Measurements from ENCODE around the gene FAM98C.
A peak's percentile ranks its signal among the peaks of the same experiment; 100 is the strongest.

FAM98C gene

DNA sequence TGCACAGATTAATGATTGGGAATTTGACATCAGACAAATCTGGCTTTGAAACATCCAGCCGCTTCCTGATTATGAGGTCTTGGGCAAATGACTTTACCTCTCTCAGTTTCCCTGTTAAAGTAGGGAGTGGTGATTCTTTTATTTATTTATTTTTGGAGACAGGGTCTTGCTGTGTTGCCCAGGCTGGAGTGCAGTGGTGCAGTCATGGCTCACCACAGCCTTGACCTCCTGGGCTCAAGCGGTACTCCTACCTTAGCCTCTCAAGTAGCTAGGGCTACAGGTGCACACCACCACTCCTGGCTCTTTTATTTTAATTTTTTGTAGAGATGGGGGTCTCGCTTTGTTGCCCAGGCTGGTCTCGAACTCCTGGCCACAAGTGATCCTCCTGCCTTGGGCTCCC is 25.8 kb upstream of the FAM98C start:
- no peak for DNase-seq (ENCODE audit: low read depth in 1 of 2, low spot score in 1 of 2)

GRCh38 chr19:38378866-38379265 is 24.0 kb upstream of the FAM98C start:
- no peak for DNase-seq (ENCODE audit: low read depth in 1 of 2, low spot score in 1 of 2)

- no peak for DNase-seq (ENCODE audit: low read depth in 1 of 2, low spot score in 1 of 2)
These were observed 21.8 kb upstream of the FAM98C start for GRCh38 chr19:38381138-38381537.

DNA sequence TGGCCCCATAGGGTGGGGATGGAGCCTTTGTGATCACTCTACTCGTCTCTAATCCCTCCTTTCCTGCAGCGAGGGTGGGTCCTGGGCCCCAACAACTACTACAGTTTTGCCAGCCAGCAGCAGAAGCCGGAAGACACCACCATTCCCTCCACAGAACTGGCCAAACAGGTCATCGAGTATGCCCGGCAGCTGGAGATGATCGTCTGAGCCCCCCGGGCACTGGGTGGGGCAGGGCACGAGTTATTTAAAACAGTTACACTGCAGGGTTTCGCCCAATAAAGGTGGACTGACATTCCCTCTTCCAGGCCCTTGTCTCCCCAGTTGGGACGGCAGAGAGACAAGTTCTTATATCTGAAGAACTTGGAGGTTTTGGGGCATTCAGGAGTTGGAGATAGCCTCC is 19.7 kb upstream of the FAM98C start:
- no peak for DNase-seq (ENCODE audit: low read depth in 1 of 2, low spot score in 1 of 2)

GRCh38 chr19:38383743-38384142 is 19.1 kb upstream of the FAM98C start:
- no peak for DNase-seq (ENCODE audit: low read depth in 1 of 2, low spot score in 1 of 2)

DNA sequence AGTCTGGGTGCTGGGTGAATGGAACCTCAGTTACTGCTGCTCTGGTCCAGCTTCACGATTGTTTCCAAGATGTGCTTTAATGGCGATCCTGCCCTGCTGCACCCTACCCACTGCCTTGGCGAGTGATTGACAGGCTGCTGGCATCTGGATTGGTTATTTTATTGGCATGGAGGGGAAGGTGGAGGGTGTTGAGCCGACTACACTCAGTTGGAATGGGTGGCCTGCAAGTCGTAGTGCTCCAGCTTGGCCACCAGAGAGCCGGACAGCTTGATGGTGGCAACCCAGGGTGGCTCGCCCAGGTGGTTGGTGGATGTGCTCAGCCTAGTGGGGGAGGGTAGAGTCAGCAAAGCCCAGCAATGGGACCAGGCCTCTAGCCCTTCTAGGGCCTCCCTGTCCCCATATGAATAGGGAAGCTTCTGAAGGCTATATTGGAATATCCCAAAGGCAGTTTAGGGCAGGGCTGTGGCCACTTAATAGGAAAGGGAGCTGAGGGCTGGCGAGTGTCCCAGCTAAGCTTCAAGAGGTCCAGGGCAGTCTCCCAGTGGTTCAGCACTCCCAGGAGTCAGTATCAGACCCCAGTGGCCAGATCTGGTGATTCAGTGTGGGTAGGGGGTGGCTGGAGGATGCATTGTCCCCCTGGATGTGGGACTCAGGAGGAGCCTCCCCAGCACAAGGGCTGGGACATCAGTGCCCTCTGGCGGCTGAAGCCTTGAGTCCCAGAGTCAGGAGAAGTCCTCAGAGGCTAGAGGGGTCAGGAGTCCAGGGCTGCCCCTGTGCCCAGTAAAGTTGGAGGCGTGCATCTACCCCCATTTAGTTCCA is 18.5 kb upstream of the FAM98C start:
- no peak for DNase-seq (ENCODE audit: low read depth in 1 of 2, low spot score in 1 of 2)

GRCh38 chr19:38385057-38385803 is 17.7 kb upstream of the FAM98C start:
- DNase-seq (ENCODE audit: low read depth in 1 of 2, low spot score in 1 of 2), result no peak

- DNase-seq (ENCODE audit: low read depth in 1 of 2, low spot score in 1 of 2), result no peak
These were observed 17.1 kb upstream of the FAM98C start for GRCh38 chr19:38385804-38386257.

- DNase-seq (ENCODE audit: low read depth in 1 of 2, low spot score in 1 of 2), result no peak
These were observed 16.5 kb upstream of the FAM98C start for GRCh38 chr19:38386300-38386970.

GRCh38 chr19:38386971-38387549 is 15.8 kb upstream of the FAM98C start:
- no peak for DNase-seq (ENCODE audit: low read depth in 1 of 2, low spot score in 1 of 2)

DNA sequence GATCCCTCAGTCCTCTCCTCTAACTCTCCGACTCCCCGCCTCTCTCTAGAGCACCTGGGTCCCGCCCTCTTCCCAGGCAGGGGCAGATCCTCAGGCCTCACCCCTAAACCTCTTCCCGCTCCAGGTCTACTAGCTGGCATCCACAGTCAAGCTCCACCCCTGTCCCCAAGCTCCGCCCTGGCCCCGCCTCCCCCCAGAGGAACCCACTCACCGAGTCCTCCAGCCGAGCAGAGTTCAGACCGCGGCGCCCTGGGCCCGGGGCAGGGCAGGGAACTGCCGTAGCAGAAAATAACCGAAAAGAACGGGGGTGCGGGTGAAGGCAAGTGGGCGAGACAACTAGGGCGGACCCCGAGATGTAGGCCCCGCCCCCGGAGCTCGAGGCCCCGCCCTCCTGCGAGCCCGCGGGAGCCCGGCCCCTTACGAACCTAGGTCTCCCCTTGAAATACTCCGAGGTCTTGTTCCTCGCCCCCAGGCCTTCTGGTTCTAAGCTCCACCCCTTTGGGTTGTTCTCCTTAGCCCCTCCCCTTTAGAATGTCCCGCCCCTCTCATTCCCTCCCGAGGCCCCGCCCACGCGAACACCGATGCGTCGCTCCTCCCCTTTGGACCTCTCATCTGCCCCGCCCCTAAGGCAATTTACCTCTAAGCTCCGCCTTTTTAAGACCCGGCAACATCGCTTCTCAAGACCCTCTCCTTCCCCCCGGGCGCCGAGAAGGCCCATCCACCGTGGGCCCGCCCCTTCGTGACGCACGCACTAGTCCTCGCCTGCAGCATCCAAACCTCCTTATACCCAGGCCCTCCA is 15.1 kb upstream of the FAM98C start, which contains the start of gene GGN:
Gene GGN (minus strand): TSS at position 485 of the 799 bp plus-strand sequence. CDS start 773 bp downstream, outside the sequence.
- DNase-seq (ENCODE audit: low read depth in 1 of 2, low spot score in 1 of 2), result peak; percentile 63 to 71

GRCh38 chr19:38388349-38389100 is 14.4 kb upstream of the FAM98C start, which contains the start of gene SPRED3:
SPRED3 (plus strand) TSS chr19:38388697; CDS start chr19:38390303, 1,606 bp downstream.
- no peak for DNase-seq (ENCODE audit: low read depth in 1 of 2, low spot score in 1 of 2)

DNA sequence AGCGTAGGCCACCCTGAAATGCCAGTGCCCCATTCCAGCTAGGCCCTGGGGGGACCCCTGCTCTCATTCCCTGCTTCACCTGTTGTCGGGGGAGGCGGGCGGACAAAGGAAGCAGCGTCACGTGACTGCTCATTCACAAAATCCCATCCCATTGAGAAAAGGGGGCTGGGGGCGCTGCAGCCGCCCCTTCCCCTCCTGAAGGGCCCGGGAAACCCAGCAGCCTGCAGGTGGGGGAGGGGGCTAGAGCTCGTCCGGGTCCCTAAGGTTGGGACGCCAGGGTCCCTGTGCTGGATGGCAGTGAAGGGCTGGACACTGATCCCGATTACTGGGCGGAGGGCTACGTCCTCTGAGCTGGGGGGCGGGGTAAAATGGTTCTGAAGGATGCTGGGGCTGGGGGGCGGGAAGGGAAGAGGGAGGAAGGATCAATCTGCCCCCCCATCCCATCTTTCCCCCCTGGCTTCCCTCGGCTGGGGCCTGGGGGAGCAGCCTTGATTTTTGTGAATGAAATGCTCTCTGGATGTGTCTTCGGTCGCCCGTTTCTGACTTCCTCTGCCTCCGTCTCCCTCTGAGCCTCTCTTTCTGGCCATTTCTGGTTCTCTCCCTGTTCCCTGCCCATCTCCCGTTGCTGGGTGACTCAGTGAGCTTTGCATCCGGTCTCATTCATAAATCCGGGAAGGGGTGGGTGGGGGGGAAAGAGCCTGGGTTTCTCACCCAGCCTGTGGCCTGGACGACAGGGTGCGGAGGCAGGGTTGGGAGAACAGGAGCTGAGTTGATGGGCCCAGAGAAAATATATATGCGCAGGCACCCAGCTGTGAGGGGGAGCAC is 13.6 kb upstream of the FAM98C start:
- DNase-seq (ENCODE audit: low read depth in 1 of 2, low spot score in 1 of 2), result no peak

DNA sequence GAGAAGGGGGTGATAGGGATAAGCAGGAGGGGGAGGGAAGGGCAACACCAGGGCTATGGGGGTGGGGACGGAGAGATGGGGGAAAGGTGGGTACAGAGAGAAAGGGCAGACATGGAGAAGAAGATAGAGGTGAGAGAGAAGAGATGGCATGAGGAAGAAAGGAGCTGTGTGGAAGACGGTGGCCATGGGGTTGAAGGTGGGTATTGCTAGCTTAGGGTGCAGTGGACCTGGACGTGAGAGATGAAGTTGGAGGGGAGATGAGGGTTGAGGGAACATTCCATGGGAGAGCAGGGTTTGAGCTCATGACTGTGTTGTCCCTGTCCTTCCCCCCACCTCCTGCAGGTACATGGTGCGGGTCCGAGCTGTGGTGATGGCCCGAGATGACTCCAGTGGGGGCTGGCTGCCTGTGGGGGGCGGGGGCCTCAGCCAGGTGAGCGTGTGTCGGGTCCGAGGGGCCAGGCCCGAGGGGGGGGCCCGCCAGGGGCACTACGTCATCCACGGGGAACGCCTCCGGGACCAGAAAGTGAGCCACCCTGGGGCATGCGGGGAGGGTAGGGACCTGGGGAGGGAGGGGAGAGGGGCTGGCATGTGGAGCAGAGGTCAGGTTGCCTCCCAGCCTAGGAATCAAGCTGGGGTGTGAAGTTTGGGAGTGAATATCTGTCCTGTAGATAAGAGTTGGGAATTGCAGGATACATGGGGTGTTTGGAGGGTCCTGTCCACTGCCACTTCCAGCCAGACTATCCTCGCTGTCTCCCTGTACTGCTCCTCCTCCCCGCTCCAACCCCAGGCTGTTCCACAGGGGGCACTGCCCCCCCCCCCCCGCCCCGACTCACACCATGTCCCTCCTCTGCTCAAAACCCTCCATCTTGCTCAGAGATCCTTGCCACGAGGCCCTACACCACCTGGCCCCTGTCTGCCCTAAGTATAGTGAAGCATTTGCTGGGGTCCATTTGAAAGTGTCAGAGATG is 12.7 kb upstream of the FAM98C start:
- DNase-seq (ENCODE audit: low read depth in 1 of 2, low spot score in 1 of 2), result no peak

- DNase-seq (ENCODE audit: low read depth in 1 of 2, low spot score in 1 of 2), result no peak
These were observed 10.9 kb upstream of the FAM98C start for GRCh38 chr19:38391911-38392464.

GRCh38 chr19:38392707-38393308 is 10.1 kb upstream of the FAM98C start:
- DNase-seq (ENCODE audit: low read depth in 1 of 2, low spot score in 1 of 2), result no peak

DNA sequence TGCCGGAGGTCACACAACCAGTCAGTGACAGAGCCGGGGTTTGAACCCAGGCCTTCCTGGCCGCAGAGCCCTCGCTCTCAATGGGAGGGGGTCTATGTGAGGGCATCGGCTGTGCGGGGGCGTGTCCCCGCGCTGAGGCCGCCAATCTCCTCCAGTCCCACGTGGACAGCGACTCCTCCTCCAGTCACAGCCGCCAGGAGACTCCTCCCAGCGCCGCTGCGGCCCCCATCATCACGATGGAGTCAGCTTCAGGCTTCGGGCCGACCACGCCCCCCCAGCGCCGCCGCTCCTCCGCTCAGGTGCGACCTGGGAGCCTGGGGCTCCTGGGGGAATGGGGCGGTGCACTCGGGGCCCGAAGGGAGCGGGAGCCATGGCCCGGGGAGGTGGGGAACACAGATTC is 8.4 kb upstream of the FAM98C start:
- DNase-seq (ENCODE audit: low read depth in 1 of 2, low spot score in 1 of 2), result peak; percentile 37 to 64

Measured in activated CD4-positive, alpha-beta T cell treated with anti-CD3 and anti-CD28 coated beads, Interleukin-2, amount 50 U/mL, for 24 hours (primary cell).